A549 treated with dexamethasone at 1 μM for 4 hours (cell line): Measurements from ENCODE around the gene SNAI3. TPM values are rescaled to one million over a fixed set of nuclear protein-coding genes. Genes with fewer than 3 reads are reported as not detected.

Experiments used
- total RNA-seq: library from RNA; stranded (reverse); fragments of 200-300 nt; extraction: Qiagen RNA extraction; gene quantifications from 5 replicates; pipeline ENCODE4 v1.2.3, GENCODE V29; 2022

The SNAI3 gene
- total RNA-seq: 0.08 to 0.19 TPM (median 0.14 TPM) in 5 replicates

DNA sequence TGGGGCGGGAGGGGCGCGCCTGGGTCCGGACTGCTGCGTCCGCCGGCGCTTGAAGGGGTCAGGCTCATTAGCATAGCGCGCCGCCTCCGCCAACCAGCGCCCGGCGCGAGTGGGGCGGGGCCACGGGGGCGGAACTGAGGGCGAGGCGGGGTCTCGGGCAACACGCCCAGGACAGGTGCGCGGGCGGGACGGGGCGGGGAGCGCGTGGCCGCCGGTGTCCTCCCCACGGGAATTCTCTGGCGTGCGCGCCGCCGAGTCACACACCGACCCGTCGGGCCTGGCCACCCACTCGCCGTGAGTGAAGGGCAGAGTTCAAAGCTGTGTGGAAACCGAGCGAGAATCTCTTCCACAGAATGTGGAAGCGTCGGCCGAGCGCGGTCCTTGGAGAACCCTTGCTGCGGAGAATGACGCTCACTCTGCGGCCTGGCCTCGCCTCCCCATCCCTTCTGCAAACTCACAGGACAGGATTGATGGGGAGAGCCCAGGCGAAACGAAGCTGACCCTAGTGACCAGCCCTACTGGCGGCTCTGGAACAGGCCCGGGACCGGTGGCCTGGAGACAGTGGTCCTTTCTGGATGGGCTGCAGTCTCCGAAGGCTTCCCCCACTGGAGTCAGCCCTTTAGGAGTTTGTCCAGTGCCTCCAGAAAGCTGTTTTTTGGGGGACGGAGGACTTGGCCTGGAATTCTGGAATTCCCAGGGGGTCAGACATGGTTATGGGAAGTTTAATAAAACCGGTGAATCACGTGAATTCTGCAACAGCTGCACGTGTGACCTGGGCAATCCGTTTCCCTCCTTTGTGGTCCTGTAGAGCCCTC lies at the start of gene SNAI3:
TSS of gene SNAI3 (minus strand) at position 69 of the 815 bp plus-strand sequence. CDS start 101 bp downstream, outside the sequence.

DNA sequence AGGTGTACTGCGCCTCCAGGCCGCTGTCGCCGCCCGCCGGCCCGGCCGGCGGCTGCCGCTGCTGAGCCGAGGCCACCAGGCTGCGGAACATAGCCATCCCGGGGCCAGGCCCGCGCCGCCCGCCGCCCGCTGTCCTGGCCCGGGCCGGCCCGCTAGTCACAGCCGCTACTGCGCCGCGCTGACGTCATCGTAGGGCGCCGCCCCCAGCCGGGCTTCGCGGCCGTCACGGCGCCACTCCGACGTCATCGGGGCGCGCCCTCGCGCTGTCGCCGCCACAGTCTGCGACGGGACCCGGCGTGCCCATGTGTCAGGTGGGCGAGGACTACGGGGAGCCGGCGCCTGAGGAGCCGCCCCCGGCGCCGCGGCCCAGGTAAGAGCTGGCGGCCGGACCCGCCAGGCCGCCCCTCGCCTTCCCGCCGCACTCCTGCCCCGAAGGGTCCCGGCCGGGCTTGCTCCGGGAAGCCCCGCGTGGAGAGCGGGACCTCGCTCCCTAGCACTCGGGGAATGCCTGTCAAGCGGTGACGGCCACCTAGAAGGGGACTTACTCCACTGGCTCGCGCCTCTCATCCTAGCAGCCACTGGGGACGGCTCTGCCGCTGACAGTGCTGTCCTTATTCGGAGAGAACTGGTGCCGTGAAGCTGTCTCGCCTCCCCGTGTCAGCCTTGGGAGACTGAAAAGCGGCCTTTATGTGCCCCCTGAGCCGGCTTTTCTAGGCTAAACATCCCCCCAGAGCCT lies 20.1 kb upstream of the SNAI3 start, which contains the start of the genes CTU2 and RNF166:
TSS of gene CTU2 (plus strand) at position 275 of the 736 bp plus-strand sequence. CDS start at position 303, 28 bp downstream.
TSS of gene RNF166 (minus strand) at position 180 of the 736 bp plus-strand sequence. CDS start at position 97, 83 bp downstream.

DNA sequence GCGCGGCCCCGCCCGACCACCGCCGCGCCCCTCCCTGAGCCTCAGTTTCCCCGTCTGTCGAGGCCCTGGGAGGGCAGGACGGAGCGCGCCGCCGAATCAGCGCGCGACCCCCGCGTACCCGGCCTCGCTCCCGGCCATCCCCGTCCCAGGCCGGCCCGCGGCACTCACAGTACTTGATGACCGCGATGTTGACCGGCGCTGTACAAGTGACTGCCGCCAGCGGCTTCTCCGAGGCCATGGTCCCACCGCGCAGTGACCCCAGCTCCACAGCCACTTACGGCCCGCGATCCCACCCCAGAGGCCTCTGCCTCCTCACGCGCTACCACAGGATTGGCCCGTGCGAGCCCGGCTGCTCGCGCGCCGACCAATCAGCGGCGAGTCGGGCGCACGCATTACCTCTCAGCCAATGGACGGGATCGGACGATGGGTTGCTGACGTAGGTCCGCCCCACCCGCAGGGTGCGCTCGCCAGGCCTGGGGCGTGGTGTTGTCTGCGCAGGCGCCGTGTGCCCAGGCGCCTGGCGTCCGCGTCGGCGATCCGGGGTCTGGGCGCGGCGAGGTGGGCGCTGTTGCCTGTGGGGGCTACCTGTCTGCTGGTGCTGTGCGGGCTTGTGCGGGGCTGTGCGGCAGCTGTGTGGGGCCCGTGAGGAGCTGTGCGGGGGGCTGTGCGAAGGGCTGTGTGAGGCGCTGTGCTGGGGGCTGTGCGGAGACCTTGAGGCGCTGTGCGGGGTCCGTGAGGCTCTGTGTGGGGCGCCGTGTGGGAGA lies 23.3 kb downstream of the SNAI3 start, which contains the start of gene MVD:
TSS of gene MVD (minus strand) at position 249 of the 764 bp plus-strand sequence. CDS start at position 238, 11 bp downstream.

DNA sequence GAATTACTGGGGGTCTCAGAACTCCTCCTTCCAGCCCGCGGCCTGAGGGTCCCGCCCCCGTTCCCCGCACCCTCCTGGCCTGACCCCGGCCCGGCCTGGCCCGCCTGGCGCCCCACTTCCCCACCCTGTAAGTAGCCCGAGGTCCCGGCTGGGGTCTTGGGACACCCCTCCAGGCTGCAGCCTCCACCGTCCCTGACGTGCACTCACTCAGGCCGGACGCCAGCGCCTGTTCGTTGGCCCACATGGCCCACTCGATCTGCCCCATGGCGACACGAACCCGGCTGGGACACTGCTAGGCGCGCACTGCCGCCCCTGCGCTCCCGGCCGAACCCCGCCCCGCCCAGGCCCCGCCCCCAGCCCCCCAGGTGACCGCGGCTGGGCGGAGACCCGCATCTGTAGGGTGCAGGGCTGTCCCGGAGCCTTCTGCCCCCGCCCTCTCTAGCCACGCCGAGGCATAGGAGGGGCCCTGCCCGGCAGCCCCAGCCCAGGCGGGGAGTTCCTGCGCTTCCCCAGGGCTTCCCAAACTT lies 35.5 kb downstream of the SNAI3 start, which contains the start of gene CYBA:
TSS of gene CYBA (minus strand) at position 305 of the 527 bp plus-strand sequence. CDS start at position 265, 40 bp downstream.

GRCh38 chr16:88638323-88639230 lies 47.7 kb downstream of the SNAI3 start, which contains the start of gene IL17C:
Gene IL17C (plus strand): TSS chr16:88638572. CDS start chr16:88638642, 70 bp downstream.

Other genes with a start within 250 kb of the SNAI3 start
- gene ZFPM1, start 233.2 kb downstream of the SNAI3 start, total RNA-seq: 3.1 to 7.1 TPM (median 6.5 TPM) in 5 replicates
- 38.9 to 57.1 TPM (median 56.3 TPM) in 5 replicates for gene ZC3H18, start 116.1 kb downstream of the SNAI3 start, total RNA-seq
- gene IL17C, start 47.9 kb downstream of the SNAI3 start, total RNA-seq: not detected in 5 replicates
- 216 to 306 TPM (median 283 TPM) in 5 replicates for gene CYBA, start 35.5 kb downstream of the SNAI3 start, total RNA-seq
- gene MVD, start 23.4 kb downstream of the SNAI3 start, total RNA-seq: 16.9 to 23.2 TPM (median 17.9 TPM) in 5 replicates
- gene RNF166, start 19.9 kb upstream of the SNAI3 start, total RNA-seq: 11.1 to 16.3 TPM (median 15.1 TPM) in 5 replicates
- gene CTU2, start 20.0 kb upstream of the SNAI3 start, total RNA-seq: 23.5 to 34.8 TPM (median 30.7 TPM) in 5 replicates
- gene PIEZO1, start 98.7 kb upstream of the SNAI3 start, total RNA-seq: 79.2 to 137 TPM (median 122 TPM) in 5 replicates
- gene CDT1, start 117.3 kb upstream of the SNAI3 start, total RNA-seq: 21.2 to 32.5 TPM (median 30.5 TPM) in 5 replicates
- 336 to 435 TPM (median 385 TPM) in 5 replicates for gene APRT, start 125.4 kb upstream of the SNAI3 start, total RNA-seq
- 33.6 to 49.8 TPM (median 48.4 TPM) in 5 replicates for gene GALNS, start 170.4 kb upstream of the SNAI3 start, total RNA-seq
- 80.7 to 133 TPM (median 96.2 TPM) in 5 replicates for gene TRAPPC2L, start 170.6 kb upstream of the SNAI3 start, total RNA-seq
- not detected in 5 replicates for gene PABPN1L, start 180.2 kb upstream of the SNAI3 start, total RNA-seq